HepG2 (cell line): ENCODE results near the gene TSPAN7. TPM values are rescaled to one million over a fixed set of nuclear protein-coding genes. Genes with fewer than 3 reads are reported as not detected.

ENCODE experiments used
- ATAC-seq: fragments of 200-7000 bp; cut with Tn5 transposase; 3 replicates; pipeline ENCODE4 v1.9.1; 2020; ENCODE audit warnings: mild to moderate bottlenecking, moderate library complexity
- BruUV-seq: library from RNA; stranded (reverse); fragments of 400-500 nt; replicated peaks from 2 replicates; lab custom pipeline; 2021; lab: Mats Ljungman, UMichigan
- CTCF ChIA-PET: fragments of 300-600 bp; formaldehyde crosslinking; extraction: SDS; loops from one replicate; lab custom pipeline; 2021; ENCODE audit warnings: low total read pairs, inconsistent platforms, low intra/inter-chr PET ratio; lab: Yijun Ruan, JAX
- POLR2A ChIA-PET: fragments of 350-600 bp; sonication (Branson Sonifier 250); formaldehyde crosslinking; loops from one replicate; lab custom pipeline; 2020; ENCODE audit warnings: antibody characterized with exemption, inconsistent platforms; lab: Yijun Ruan, JAX
- DNase-seq: peaks from one replicate; pipeline ENCODE4 v3.0.0-alpha.2; 2015; ENCODE audit warnings: low spot score
- FAIRE-seq: peaks from 3 replicates; lab custom pipeline; 2011; peaks lifted over from hg19 to GRCh38; lab: Jason Lieb, UNC
- H2AFZ ChIP-seq: one replicate; pipeline ENCODE4 v1.6.1; 2011; ENCODE audit warnings: low read length, inconsistent platforms
- H3K27ac ChIP-seq: fragments of 300-600 bp; 3 replicates; pipeline ENCODE4 v1.8.0; 2011; ENCODE audit warnings: mixed run types, mild to moderate bottlenecking, mixed read lengths, low read length, inconsistent platforms; ENCODE audit not compliant: insufficient read depth; ENCODE audit errors: extremely low read length
- H3K27me3 ChIP-seq, 2 experiments: fragments of 200-600 bp in 1 of 2; 2 replicates in 1 of 2; 3 replicates in 1 of 2; pipeline versions ENCODE4 v1.6.0 to v1.8.0; 2011; ENCODE audit warnings: low read length in 2 of 2, mild to moderate bottlenecking in 2 of 2, moderate library complexity in 2 of 2, inconsistent platforms in 1 of 2; ENCODE audit not compliant: insufficient read depth in 2 of 2, control insufficient read depth in 1 of 2
- H3K36me3 ChIP-seq, 2 experiments: fragments of 200-600 bp in 1 of 2; replicated peaks in 1 of 2; 2 replicates in 1 of 2; 3 replicates in 1 of 2; pipeline versions ENCODE4 v1.5.1 to v1.8.0; 2011; ENCODE audit warnings: low read length in 2 of 2, inconsistent platforms in 1 of 2; ENCODE audit not compliant: insufficient read depth in 2 of 2, control insufficient read depth in 1 of 2
- H3K4me1 ChIP-seq: 2 replicates; pipeline ENCODE4 v1.5.1; 2012; ENCODE audit warnings: low read length, inconsistent platforms; ENCODE audit not compliant: insufficient read depth
- H3K4me2 ChIP-seq: 2 replicates; pipeline ENCODE4 v1.6.0; 2011; ENCODE audit warnings: low read depth, low read length, inconsistent platforms
- H3K4me3 ChIP-seq, 3 experiments: fragments of 200-600 bp in 1 of 3; sonication (generic), shearing (Covaris generic) in 1 of 3; replicated peaks in 1 of 3; 2 replicates each; pipeline ENCODE4 v1.5.1; 2011 to 2016; ENCODE audit warnings: low read length in 3 of 3, inconsistent platforms in 2 of 3, low read depth in 2 of 3, mild to moderate bottlenecking in 2 of 3, control low read depth in 1 of 3, mixed read lengths in 1 of 3; ENCODE audit not compliant: insufficient read depth in 1 of 3
- H3K79me2 ChIP-seq: one replicate; pipeline ENCODE4 v1.6.1; 2011; ENCODE audit warnings: low read length, inconsistent platforms; ENCODE audit not compliant: insufficient read depth
- H3K9ac ChIP-seq: 2 replicates; pipeline ENCODE4 v1.6.0; 2011; ENCODE audit warnings: mild to moderate bottlenecking, low read depth, low read length, inconsistent platforms; ENCODE audit not compliant: insufficient read depth
- H3K9me3 ChIP-seq: 2 replicates; pipeline ENCODE4 v1.5.1; 2012; ENCODE audit warnings: mild to moderate bottlenecking, low read length
- H4K20me1 ChIP-seq: 2 replicates; pipeline ENCODE4 v1.6.0; 2011; ENCODE audit warnings: inconsistent platforms, mild to moderate bottlenecking, low read length, moderate library complexity; ENCODE audit not compliant: insufficient read depth
- TIGD3 ChIP-seq: sonication (generic); formaldehyde crosslinking; IDR thresholded peaks from 2 replicates; pipeline ENCODE4 v1.5.1; 2020; ENCODE audit warnings: mild to moderate bottlenecking, missing genetic modification reagents, borderline replicate concordance
- TRAFD1 ChIP-seq: sonication (generic); formaldehyde crosslinking; IDR thresholded peaks from 2 replicates; pipeline ENCODE4 v1.5.1; 2020; ENCODE audit warnings: missing genetic modification reagents, mild to moderate bottlenecking, borderline replicate concordance
- ZXDC ChIP-seq: sonication (generic); formaldehyde crosslinking; IDR thresholded peaks from 2 replicates; pipeline ENCODE4 v1.5.0; 2020; ENCODE audit warnings: mild to moderate bottlenecking, missing genetic modification reagents
- WGBS: methylation state at CpG from one replicate; pipeline ENCODE4 v1.1.6; 2017; ENCODE audit warnings: low lambda C conversion rate; 5-methylcytosine and 5-hydroxymethylcytosine counted together
- in situ Hi-C: cut with HindIII; loops from 2 replicates; pipeline ENCODE4 v1.10.0; 2017; ENCODE audit warnings: low pct_unique_long_range_greater_than_20kb; ENCODE audit not compliant: extremely low pct_ligation_motif_present
- intact Hi-C: fragments of 100-400 bp; cut with micrococcal nuclease; formaldehyde crosslinking; loops from one replicate; pipeline ENCODE4 v1.10.0; 2022; ENCODE audit not compliant: unreplicated experiment
- polyA plus RNA-seq, 8 experiments: library from polyadenylated mRNA; depleted of rRNA in 3 of 8; stranded (reverse) in 7 of 8; unstranded in 1 of 8; fragments of >200 nt; fragmentation: Illumina TruSeq in 4 of 8; extraction: Trizol in 4 of 8; gene quantifications; 2 replicates each; pipeline versions ENCODE4 v1.2.1 to v1.2.3, GENCODE V29; 2011 to 2016; ENCODE audit warnings: low read depth in 4 of 8, missing spikeins in 1 of 8, mixed read lengths in 1 of 8; ENCODE audit not compliant: insufficient read depth in 1 of 8
- total RNA-seq, 5 experiments: library from RNA; depleted of rRNA; stranded (reverse); fragments of >200 nt; fragmentation: Illumina TruSeq; extraction: Trizol; gene quantifications; 2 replicates each; pipeline ENCODE4 v1.2.3, GENCODE V29; 2016; ENCODE audit warnings: low read depth in 1 of 5

The TSPAN7 gene
- total and polyA plus RNA-seq, 2 of the 13 experiments (the other 11 are each of a cell fraction or from before 2014, with no cell fraction given) = 21.4 to 47.1 TPM

- Histone ChIP-seq H3K9me3 (no peaks in the 10 kb centered on the region), H4K20me1 (no peaks in the 10 kb centered on the region), H3K79me2 (no peaks in the 10 kb centered on the region), H3K4me3 (no peak overlapping the region), H2AFZ (no peak overlapping the region), H3K4me2 (no peak overlapping the region), H3K27me3 (no peaks in the 10 kb centered on the region), H3K36me3 (no peaks in the 10 kb centered on the region), H3K27ac (no peak overlapping the region), H3K9ac (no peak overlapping the region), H3K4me1 (peaks cover 27% of the 10 kb centered on the region)
- BruUV-seq = no TSS peak
- intact Hi-C loops = no loop called here
- DNase-seq (no peak), ATAC-seq (no peak), FAIRE-seq (no peak)
- WGBS = 100% methylated on average over 3 of the region's 5 CpGs
- ChIA-PET CTCF (no interaction called here), POLR2A (no interaction called here)
- in situ Hi-C loops = no loop called here
- no peak for TF ChIP-seq ZXDC (CRISPR knock-in tag)
- TF ChIP-seq TIGD3 (CRISPR knock-in tag) = no peak
- no peak for TF ChIP-seq TRAFD1 (CRISPR knock-in tag)
Observed at GRCh38 chrX:38661561-38661960, 100.2 kb downstream of the TSPAN7 start.
